ENCODE measurements around the gene POR.

POR gene

GRCh38 chr7:75950111-75950681, 35.2 kb downstream of the POR start:
- DNase-seq (ENCODE audit: low read depth in 2 of 3, low spot score in 1 of 3), result no peak

GRCh38 chr7:75951506-75951905, 36.6 kb downstream of the POR start:
- DNase-seq (ENCODE audit: low read depth in 2 of 3, low spot score in 1 of 3), result no peak

- no peak for DNase-seq (ENCODE audit: low read depth in 2 of 3, low spot score in 1 of 3)
Observed at GRCh38 chr7:75953431-75953830, 38.5 kb downstream of the POR start.

GRCh38 chr7:75953931-75954330, 39.0 kb downstream of the POR start:
- DNase-seq (ENCODE audit: low read depth in 2 of 3, low spot score in 1 of 3), result no peak

- DNase-seq (ENCODE audit: low read depth in 2 of 3, low spot score in 1 of 3), result no peak
Observed at GRCh38 chr7:75955331-75955955, 40.5 kb downstream of the POR start.

GRCh38 chr7:75957021-75957736, 42.2 kb downstream of the POR start:
- no peak for DNase-seq (ENCODE audit: low read depth in 2 of 3, low spot score in 1 of 3)

GRCh38 chr7:75958802-75959543, 44.0 kb downstream of the POR start:
- no peak for DNase-seq (ENCODE audit: low read depth in 2 of 3, low spot score in 1 of 3)

GRCh38 chr7:75960372-75960771, 45.4 kb downstream of the POR start:
- DNase-seq (ENCODE audit: low read depth in 2 of 3, low spot score in 1 of 3), result no peak

- DNase-seq (ENCODE audit: low read depth in 2 of 3, low spot score in 1 of 3), result no peak
Observed at GRCh38 chr7:75961218-75961617, 46.3 kb downstream of the POR start.

GRCh38 chr7:75962607-75963380, 47.8 kb downstream of the POR start:
- no peak for DNase-seq (ENCODE audit: low read depth in 2 of 3, low spot score in 1 of 3)

- DNase-seq (ENCODE audit: low read depth in 2 of 3, low spot score in 1 of 3), result no peak
Observed at GRCh38 chr7:75963381-75963995, 48.5 kb downstream of the POR start.

- no peak for DNase-seq (ENCODE audit: low read depth in 2 of 3, low spot score in 1 of 3)
Observed at GRCh38 chr7:75965617-75966016, 50.7 kb downstream of the POR start.

GRCh38 chr7:75966190-75966961, 51.4 kb downstream of the POR start:
- DNase-seq (ENCODE audit: low read depth in 2 of 3, low spot score in 1 of 3), result no peak

GRCh38 chr7:75967055-75967454, 52.1 kb downstream of the POR start:
- no peak for DNase-seq (ENCODE audit: low read depth in 2 of 3, low spot score in 1 of 3)

- no peak for DNase-seq (ENCODE audit: low read depth in 2 of 3, low spot score in 1 of 3)
Observed at GRCh38 chr7:75967487-75967997, 52.6 kb downstream of the POR start.

GRCh38 chr7:75968012-75968411, 53.1 kb downstream of the POR start:
- no peak for DNase-seq (ENCODE audit: low read depth in 2 of 3, low spot score in 1 of 3)

GRCh38 chr7:75968561-75969001, 53.6 kb downstream of the POR start:
- DNase-seq (ENCODE audit: low read depth in 2 of 3, low spot score in 1 of 3), result no peak

GRCh38 chr7:75969182-75969581, 54.2 kb downstream of the POR start:
- no peak for DNase-seq (ENCODE audit: low read depth in 2 of 3, low spot score in 1 of 3)

GRCh38 chr7:75969704-75970498, 54.9 kb downstream of the POR start:
- DNase-seq (ENCODE audit: low read depth in 2 of 3, low spot score in 1 of 3), result no peak
